ENCODE data around the gene FA2H. TPM values are rescaled to one million over a fixed set of nuclear protein-coding genes. Genes with fewer than 3 reads are reported as not detected.

The FA2H gene
- total and polyA plus RNA-seq, 8 donors, result 2.2 to 6.4 (median 4.1) TPM

GRCh38 chr16:74756203-74756602 lies 18.4 kb downstream of the FA2H start:
- Histone ChIP-seq H3K27me3 (no peaks in the 10 kb centered on the region), H3K36me3 (no peaks in the 10 kb centered on the region), H3K27ac (no peak overlapping the region), H3K4me3 (no peak overlapping the region), H3K4me1 (no peaks in the 10 kb centered on the region), H3K9me3 (no peaks in the 10 kb centered on the region)
- intact Hi-C loops (cut with DNase I), result no loop called here
- FAIRE-seq (no peak), ATAC-seq (no peak), DNase-seq (no peak)
- WGBS, 2 donors, result 91% methylated on average over 6 of the region's 6 CpGs
- TF ChIP-seq CTCF (IDR thresholded peaks at IDR 0.05), result no peak

- intact Hi-C loops (cut with DNase I), result no loop called here
- Histone ChIP-seq H3K9me3 (no peaks in the 10 kb centered on the region), H3K27ac (no peak overlapping the region), H3K4me1 (no peaks in the 10 kb centered on the region), H3K36me3 (no peaks in the 10 kb centered on the region), H3K4me3 (no peak overlapping the region), H3K27me3 (no peaks in the 10 kb centered on the region)
- TF ChIP-seq CTCF (IDR thresholded peaks at IDR 0.05), result no peak
- 95 to 97% methylated on average over 12 of the region's 12 CpGs for WGBS, 2 donors
- ATAC-seq, result no peak
- FAIRE-seq, result no peak
- no peak for DNase-seq
Observed at GRCh38 chr16:74753180-74753579, 21.4 kb downstream of the FA2H start.

- Histone ChIP-seq H3K27ac (no peak overlapping the region), H3K4me3 (no peak overlapping the region), H3K27me3 (no peaks in the 10 kb centered on the region), H3K4me1 (no peaks in the 10 kb centered on the region), H3K9me3 (no peaks in the 10 kb centered on the region), H3K36me3 (no peaks in the 10 kb centered on the region)
- intact Hi-C loops (cut with DNase I), result no loop called here
- 93 to 99% methylated on average over 5 of the region's 5 CpGs for WGBS, 2 donors
- ATAC-seq (no peak), FAIRE-seq (no peak), DNase-seq (no peak)
- no peak for TF ChIP-seq CTCF (IDR thresholded peaks at IDR 0.05)
Observed at GRCh38 chr16:74752756-74753155, 21.9 kb downstream of the FA2H start.

- Histone ChIP-seq H3K4me3 (no peak overlapping the region), H3K9me3 (no peaks in the 10 kb centered on the region), H3K36me3 (no peaks in the 10 kb centered on the region), H3K4me1 (no peaks in the 10 kb centered on the region), H3K27ac (no peak overlapping the region), H3K27me3 (no peaks in the 10 kb centered on the region)
- DNase-seq (no peak), ATAC-seq (no peak), FAIRE-seq (no peak)
- no peak for TF ChIP-seq CTCF (IDR thresholded peaks at IDR 0.05)
- intact Hi-C loops (cut with DNase I), result no loop called here
- WGBS, 2 donors, result 96 to 98% methylated on average over 2 of the region's 2 CpGs
Observed at GRCh38 chr16:74752258-74752657, 22.4 kb downstream of the FA2H start.

GRCh38 chr16:74751658-74752057 lies 23.0 kb downstream of the FA2H start:
- intact Hi-C loops (cut with DNase I), result no loop called here
- no peak for TF ChIP-seq CTCF (IDR thresholded peaks at IDR 0.05)
- FAIRE-seq, result no peak

More at GRCh38 chr16:74751658-74752057, 23.0 kb downstream of the FA2H start:
- H3K4me1 ChIP-seq, result no peaks in the 10 kb centered on the region
- no peaks in the 10 kb centered on the region for H3K9me3 ChIP-seq
- no peak for ATAC-seq
- H3K27ac ChIP-seq, result no peak overlapping the region
- H3K27me3 ChIP-seq, result no peaks in the 10 kb centered on the region
- no peak for DNase-seq
- no peaks in the 10 kb centered on the region for H3K36me3 ChIP-seq
- H3K4me3 ChIP-seq, result no peak overlapping the region
- 90 to 92% methylated on average over 5 of the region's 5 CpGs for whole genome bisulfite sequencing, 2 donors

Measured in pancreas (tissue), 10 donors.